Fibroblast of lung (primary cell): ENCODE results near the gene MRPS6. TPM values are rescaled to one million over a fixed set of nuclear protein-coding genes. Genes with fewer than 3 reads are reported as not detected.

ENCODE experiments used
- DNase-seq, 2 donors: peaks; one replicate each; pipeline versions ENCODE4 v3.0.0 to v3.0.0-alpha.2; 2010; ENCODE audit warnings: low read depth in 2 of 2
- H2AFZ ChIP-seq: 2 replicates; pipeline ENCODE4 v1.5.1; 2012; ENCODE audit warnings: low read length, control low read depth, inconsistent platforms
- H3K27ac ChIP-seq: 2 replicates; pipeline ENCODE4 v1.5.1; 2011; ENCODE audit warnings: low read length, control low read depth; ENCODE audit not compliant: insufficient read depth
- H3K27me3 ChIP-seq: 2 replicates; pipeline ENCODE4 v1.5.1; 2011; ENCODE audit warnings: mild to moderate bottlenecking, low read length; ENCODE audit not compliant: control insufficient read depth, insufficient read depth
- H3K36me3 ChIP-seq: 2 replicates; pipeline ENCODE4 v1.5.1; 2011; ENCODE audit warnings: low read length; ENCODE audit not compliant: control insufficient read depth, insufficient read depth
- H3K4me1 ChIP-seq: 2 replicates; pipeline ENCODE4 v1.5.1; 2011; ENCODE audit warnings: low read length; ENCODE audit not compliant: control insufficient read depth, insufficient read depth; ENCODE audit errors: extremely low read depth
- H3K4me2 ChIP-seq: 2 replicates; pipeline ENCODE4 v1.5.1; 2011; ENCODE audit warnings: low read length, control low read depth; ENCODE audit not compliant: insufficient read depth; ENCODE audit errors: extremely low read depth
- H3K4me3 ChIP-seq, 4 experiments: fragments of 200-600 bp in 1 of 4; sonication (generic) in 1 of 4; replicated peaks in 1 of 4; 2 replicates each; pipeline ENCODE4 v1.5.1; 2011 to 2016; ENCODE audit warnings: low read length in 4 of 4, low read depth in 3 of 4, mild to moderate bottlenecking in 3 of 4, control low read depth in 2 of 4, inconsistent platforms in 1 of 4, mixed read lengths in 1 of 4; ENCODE audit not compliant: insufficient read depth in 1 of 4; ENCODE audit errors: control extremely low read depth in 1 of 4
- H3K79me2 ChIP-seq: 2 replicates; pipeline ENCODE4 v1.5.1; 2012; ENCODE audit warnings: mild to moderate bottlenecking, low read length, inconsistent platforms; ENCODE audit not compliant: control insufficient read depth, insufficient read depth
- H3K9ac ChIP-seq: 2 replicates; pipeline ENCODE4 v1.5.1; 2011; ENCODE audit warnings: mild to moderate bottlenecking, low read length, control low read depth; ENCODE audit not compliant: insufficient read depth
- H3K9me3 ChIP-seq: 2 replicates; pipeline ENCODE4 v1.5.1; 2012; ENCODE audit warnings: low read depth, low read length; ENCODE audit not compliant: control insufficient read depth, insufficient read depth
- H4K20me1 ChIP-seq: 2 replicates; pipeline ENCODE4 v1.5.1; 2011; ENCODE audit warnings: low read length; ENCODE audit not compliant: control insufficient read depth, insufficient read depth; ENCODE audit errors: extremely low read depth
- EZH2 ChIP-seq: IDR thresholded peaks from 2 replicates; pipeline ENCODE4 v1.5.1; 2012; ENCODE audit warnings: low read length, control low read depth, mild to moderate bottlenecking; ENCODE audit errors: missing control alignments
- polyA plus RNA-seq, 2 donors: library from polyadenylated mRNA; depleted of rRNA in 1 of 2; stranded (reverse) in 1 of 2; unstranded in 1 of 2; fragments of >200 nt; gene quantifications; 2 replicates each; pipeline ENCODE4 v1.2.1, GENCODE V29; 2011 to 2012; ENCODE audit warnings: missing spikeins in 1 of 2
- total RNA-seq: library from RNA; depleted of rRNA; stranded (reverse); fragments of >200 nt; gene quantifications from 2 replicates; pipeline ENCODE4 v1.2.1, GENCODE V29; 2014
- TF ChIP-seq, protein P1 (sequence below), 2 donors: IDR thresholded peaks in 1 of 2; conservative IDR thresholded peaks in 1 of 2; 1 replicate in 1 of 2; 2 replicates in 1 of 2; pipeline ENCODE4 v1.5.1; 2011 to 2012; ENCODE audit warnings: low read length in 2 of 2, control low read depth in 1 of 2, inconsistent platforms in 1 of 2, low read depth in 1 of 2, mild to moderate bottlenecking in 1 of 2

The MRPS6 gene
- total and polyA plus RNA-seq, 2 donors (not counting 1 experiment from before 2014, with no cell fraction given) = 20.0 to 45.6 TPM

DNA sequence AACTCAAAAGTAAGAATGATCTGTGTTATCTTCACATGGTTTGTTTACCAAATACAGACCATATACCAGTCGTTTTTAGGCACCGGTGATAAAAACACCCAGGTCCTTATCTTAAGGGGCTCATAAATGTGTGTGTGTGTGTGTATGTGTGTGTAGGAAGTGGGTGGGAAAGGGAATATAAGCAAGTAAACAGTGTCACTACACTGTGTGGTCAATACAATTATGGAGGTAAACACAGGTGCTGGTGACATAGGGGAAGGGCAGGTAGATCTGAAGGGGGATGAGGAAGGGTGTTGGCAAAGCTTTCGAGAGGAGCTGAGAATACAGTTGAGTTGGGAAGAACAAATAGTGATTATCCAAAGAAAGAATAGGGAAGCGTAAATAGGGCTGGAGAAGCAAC, 19.1 kb upstream of the MRPS6 start:
- Histone ChIP-seq H3K27ac (no peak overlapping the region), H2AFZ (no peak overlapping the region), H3K4me3 (no peak overlapping the region), H3K4me2 (no peak overlapping the region), H4K20me1 (no peaks in the 10 kb centered on the region), H3K9me3 (no peaks in the 10 kb centered on the region), H3K79me2 (no peaks in the 10 kb centered on the region), H3K4me1 (no peaks in the 10 kb centered on the region), H3K27me3 (no peaks in the 10 kb centered on the region), H3K36me3 (no peaks in the 10 kb centered on the region), H3K9ac (no peak overlapping the region)
- DNase-seq = no peak
- no peak for TF ChIP-seq EZH2
- TF ChIP-seq, protein P1, sequence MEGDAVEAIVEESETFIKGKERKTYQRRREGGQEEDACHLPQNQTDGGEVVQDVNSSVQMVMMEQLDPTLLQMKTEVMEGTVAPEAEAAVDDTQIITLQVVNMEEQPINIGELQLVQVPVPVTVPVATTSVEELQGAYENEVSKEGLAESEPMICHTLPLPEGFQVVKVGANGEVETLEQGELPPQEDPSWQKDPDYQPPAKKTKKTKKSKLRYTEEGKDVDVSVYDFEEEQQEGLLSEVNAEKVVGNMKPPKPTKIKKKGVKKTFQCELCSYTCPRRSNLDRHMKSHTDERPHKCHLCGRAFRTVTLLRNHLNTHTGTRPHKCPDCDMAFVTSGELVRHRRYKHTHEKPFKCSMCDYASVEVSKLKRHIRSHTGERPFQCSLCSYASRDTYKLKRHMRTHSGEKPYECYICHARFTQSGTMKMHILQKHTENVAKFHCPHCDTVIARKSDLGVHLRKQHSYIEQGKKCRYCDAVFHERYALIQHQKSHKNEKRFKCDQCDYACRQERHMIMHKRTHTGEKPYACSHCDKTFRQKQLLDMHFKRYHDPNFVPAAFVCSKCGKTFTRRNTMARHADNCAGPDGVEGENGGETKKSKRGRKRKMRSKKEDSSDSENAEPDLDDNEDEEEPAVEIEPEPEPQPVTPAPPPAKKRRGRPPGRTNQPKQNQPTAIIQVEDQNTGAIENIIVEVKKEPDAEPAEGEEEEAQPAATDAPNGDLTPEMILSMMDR (conservative IDR thresholded peaks at IDR 0.05 in 1 of 2, IDR thresholded peaks at IDR 0.05 in 1 of 2; ENCODE audit: low read depth in 1 of 2, low read length in 2 of 2) = no peak

DNA sequence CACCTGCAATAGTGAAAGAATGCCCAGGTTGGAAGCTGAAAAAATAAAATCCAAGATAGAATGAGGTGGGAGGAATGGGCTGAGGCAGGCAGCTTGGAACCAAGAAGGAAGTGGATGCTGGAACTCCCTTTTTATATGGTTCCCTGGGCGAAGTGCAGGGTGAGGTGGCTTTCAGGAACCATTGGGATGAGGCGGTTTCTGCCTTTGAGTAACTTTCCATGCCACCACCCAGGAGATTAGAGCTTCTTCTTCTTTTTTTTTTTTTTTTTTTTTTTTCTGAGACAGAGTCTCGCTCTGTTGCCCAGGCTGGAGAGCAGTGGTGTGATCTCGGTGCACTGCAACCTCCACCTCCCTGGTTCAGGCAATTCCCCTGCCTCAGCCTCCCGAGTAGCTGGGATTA, 17.8 kb upstream of the MRPS6 start:
- H3K79me2 ChIP-seq = no peaks in the 10 kb centered on the region
- no peak overlapping the region for H3K4me2 ChIP-seq
- no peaks in the 10 kb centered on the region for H3K27me3 ChIP-seq
- no peak overlapping the region for H2AFZ ChIP-seq
- no peak overlapping the region for H3K4me3 ChIP-seq
- H3K9ac ChIP-seq = no peak overlapping the region
- no peaks in the 10 kb centered on the region for H3K9me3 ChIP-seq
- no peaks in the 10 kb centered on the region for H3K36me3 ChIP-seq
- DNase-seq = no peak
- no peaks in the 10 kb centered on the region for H3K4me1 ChIP-seq
- TF ChIP-seq EZH2 = no peak
- TF ChIP-seq, protein P1 (conservative IDR thresholded peaks at IDR 0.05 in 1 of 2, IDR thresholded peaks at IDR 0.05 in 1 of 2; ENCODE audit: low read depth in 1 of 2, low read length in 2 of 2) = no peak
- H4K20me1 ChIP-seq = no peaks in the 10 kb centered on the region
- no peak overlapping the region for H3K27ac ChIP-seq

DNA sequence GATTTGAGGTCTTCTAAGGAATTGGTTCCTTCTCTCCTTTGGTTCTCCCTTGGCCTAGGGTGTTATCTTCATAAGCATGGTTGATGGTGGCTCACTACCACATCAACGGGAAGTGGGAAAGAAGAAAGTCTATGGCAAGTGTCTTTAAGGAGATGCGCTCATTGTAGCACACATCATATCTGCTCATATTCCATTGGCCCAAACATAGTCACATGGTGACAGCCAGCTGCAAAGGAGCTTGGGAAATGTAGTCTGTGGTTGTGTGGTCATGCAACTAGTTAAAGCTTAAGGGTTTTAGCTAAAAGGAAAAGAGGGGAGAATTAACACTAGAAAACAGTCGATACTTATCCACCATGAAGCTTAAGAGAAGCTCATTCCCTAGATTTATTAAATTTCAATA, 11.4 kb upstream of the MRPS6 start:
- DNase-seq = peak in 1 of 2 donors; percentile 21
- no peak for TF ChIP-seq EZH2
- TF ChIP-seq, protein P1 (conservative IDR thresholded peaks at IDR 0.05 in 1 of 2, IDR thresholded peaks at IDR 0.05 in 1 of 2; ENCODE audit: low read depth in 1 of 2, low read length in 2 of 2) = no peak
- no peaks in the 10 kb centered on the region for H3K9me3 ChIP-seq
- no peaks in the 10 kb centered on the region for H3K4me1 ChIP-seq
- H3K36me3 ChIP-seq = no peaks in the 10 kb centered on the region
- no peak overlapping the region for H3K4me3 ChIP-seq
- no peak overlapping the region for H2AFZ ChIP-seq
- H3K9ac ChIP-seq = no peak overlapping the region
- no peaks in the 10 kb centered on the region for H4K20me1 ChIP-seq
- H3K27ac ChIP-seq = no peak overlapping the region
- H3K4me2 ChIP-seq = no peak overlapping the region
- no peaks in the 10 kb centered on the region for H3K79me2 ChIP-seq
- no peaks in the 10 kb centered on the region for H3K27me3 ChIP-seq
